WTC11 (cell line): ENCODE data around the gene LMLN.

Source experiments
- ATF1 ChIP-seq: sonication (generic); formaldehyde crosslinking; IDR thresholded peaks from 2 replicates; pipeline ENCODE4 v1.8.1; 2023; ENCODE audit warnings: mild to moderate bottlenecking, moderate library complexity, missing genetic modification reagents
- ELF4 ChIP-seq: sonication (generic); formaldehyde crosslinking; IDR thresholded peaks from 2 replicates; pipeline ENCODE4 v1.8.1; 2022; ENCODE audit warnings: low read depth, mild to moderate bottlenecking, moderate library complexity, missing genetic modification reagents
- NFE2L1 ChIP-seq: sonication (generic); formaldehyde crosslinking; IDR thresholded peaks from 2 replicates; pipeline ENCODE4 v1.8.1; 2023; ENCODE audit warnings: missing genetic modification reagents
- TCF7 ChIP-seq: sonication (generic); formaldehyde crosslinking; IDR thresholded peaks from 2 replicates; pipeline ENCODE4 v1.8.0; 2022; ENCODE audit warnings: mild to moderate bottlenecking, low read depth, missing genetic modification reagents, moderate library complexity
- ZBTB21 ChIP-seq: sonication (generic); formaldehyde crosslinking; IDR thresholded peaks from 2 replicates; pipeline ENCODE4 v1.8.1; 2023; ENCODE audit warnings: mild to moderate bottlenecking, missing genetic modification reagents, borderline replicate concordance
- ZNF232 ChIP-seq: sonication (generic); formaldehyde crosslinking; IDR thresholded peaks from 2 replicates; pipeline ENCODE4 v1.8.0; 2022; ENCODE audit warnings: mild to moderate bottlenecking, missing genetic modification reagents
- TF ChIP-seq, protein P1 (sequence below): fragments of 200-600 bp; IDR thresholded peaks from 2 replicates; pipeline ENCODE4 v1.8.0; 2022; ENCODE audit warnings: antibody characterized with exemption
- TF ChIP-seq, protein P2 (sequence below): sonication (generic); formaldehyde crosslinking; IDR thresholded peaks from 2 replicates; pipeline ENCODE4 v1.8.1; 2023; ENCODE audit warnings: mild to moderate bottlenecking, missing genetic modification reagents, moderate library complexity
- TF ChIP-seq, protein P3 (sequence below): sonication (generic); formaldehyde crosslinking; IDR thresholded peaks from 2 replicates; pipeline ENCODE4 v1.8.1; 2022; ENCODE audit warnings: mild to moderate bottlenecking, moderate library complexity, missing genetic modification reagents

DNA sequence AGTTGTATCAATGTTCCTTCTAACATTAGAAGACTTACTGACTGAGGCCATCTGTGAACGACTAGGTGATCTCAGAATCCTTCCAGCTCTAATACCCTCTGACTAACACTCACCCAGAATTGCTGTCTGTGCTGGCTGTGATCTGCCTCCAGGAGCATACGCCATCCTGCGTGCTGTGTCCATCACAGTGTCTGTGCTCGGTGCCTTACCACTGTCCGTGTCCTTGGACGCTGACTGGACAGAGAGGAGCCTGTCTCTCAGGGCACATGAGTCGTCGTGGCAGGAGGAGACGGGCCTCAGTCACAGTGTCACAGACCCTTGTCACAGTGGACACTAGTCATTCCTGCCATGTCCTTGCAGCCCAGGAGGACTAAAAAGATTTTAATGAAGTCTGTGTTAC is 83.1 kb downstream of the LMLN start:
- TF ChIP-seq, protein P1, sequence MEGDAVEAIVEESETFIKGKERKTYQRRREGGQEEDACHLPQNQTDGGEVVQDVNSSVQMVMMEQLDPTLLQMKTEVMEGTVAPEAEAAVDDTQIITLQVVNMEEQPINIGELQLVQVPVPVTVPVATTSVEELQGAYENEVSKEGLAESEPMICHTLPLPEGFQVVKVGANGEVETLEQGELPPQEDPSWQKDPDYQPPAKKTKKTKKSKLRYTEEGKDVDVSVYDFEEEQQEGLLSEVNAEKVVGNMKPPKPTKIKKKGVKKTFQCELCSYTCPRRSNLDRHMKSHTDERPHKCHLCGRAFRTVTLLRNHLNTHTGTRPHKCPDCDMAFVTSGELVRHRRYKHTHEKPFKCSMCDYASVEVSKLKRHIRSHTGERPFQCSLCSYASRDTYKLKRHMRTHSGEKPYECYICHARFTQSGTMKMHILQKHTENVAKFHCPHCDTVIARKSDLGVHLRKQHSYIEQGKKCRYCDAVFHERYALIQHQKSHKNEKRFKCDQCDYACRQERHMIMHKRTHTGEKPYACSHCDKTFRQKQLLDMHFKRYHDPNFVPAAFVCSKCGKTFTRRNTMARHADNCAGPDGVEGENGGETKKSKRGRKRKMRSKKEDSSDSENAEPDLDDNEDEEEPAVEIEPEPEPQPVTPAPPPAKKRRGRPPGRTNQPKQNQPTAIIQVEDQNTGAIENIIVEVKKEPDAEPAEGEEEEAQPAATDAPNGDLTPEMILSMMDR, result no peak
- TF ChIP-seq ZBTB21 (CRISPR knock-in tag) (no peak), ELF4 (CRISPR knock-in tag) (no peak), NFE2L1 (CRISPR knock-in tag) (no peak), TCF7 (CRISPR knock-in tag) (no peak), ATF1 (no peak), ZNF232 (no peak)
- TF ChIP-seq, protein P2, sequence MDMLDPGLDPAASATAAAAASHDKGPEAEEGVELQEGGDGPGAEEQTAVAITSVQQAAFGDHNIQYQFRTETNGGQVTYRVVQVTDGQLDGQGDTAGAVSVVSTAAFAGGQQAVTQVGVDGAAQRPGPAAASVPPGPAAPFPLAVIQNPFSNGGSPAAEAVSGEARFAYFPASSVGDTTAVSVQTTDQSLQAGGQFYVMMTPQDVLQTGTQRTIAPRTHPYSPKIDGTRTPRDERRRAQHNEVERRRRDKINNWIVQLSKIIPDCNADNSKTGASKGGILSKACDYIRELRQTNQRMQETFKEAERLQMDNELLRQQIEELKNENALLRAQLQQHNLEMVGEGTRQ (CRISPR knock-in tag), result no peak
- TF ChIP-seq, protein P3, sequence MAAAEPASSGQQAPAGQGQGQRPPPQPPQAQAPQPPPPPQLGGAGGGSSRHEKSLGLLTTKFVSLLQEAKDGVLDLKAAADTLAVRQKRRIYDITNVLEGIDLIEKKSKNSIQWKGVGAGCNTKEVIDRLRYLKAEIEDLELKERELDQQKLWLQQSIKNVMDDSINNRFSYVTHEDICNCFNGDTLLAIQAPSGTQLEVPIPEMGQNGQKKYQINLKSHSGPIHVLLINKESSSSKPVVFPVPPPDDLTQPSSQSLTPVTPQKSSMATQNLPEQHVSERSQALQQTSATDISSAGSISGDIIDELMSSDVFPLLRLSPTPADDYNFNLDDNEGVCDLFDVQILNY (CRISPR knock-in tag), result no peak
